CD4-positive, alpha-beta T cell treated with Interleukin-12 subunit alpha and Interleukin-12 subunit beta, for 1 hour (primary cell): ENCODE results near the gene INVS.
"Not testable (repeated sequence)": the region's sequence is repeated elsewhere in the genome, so short reads cannot be mapped to it uniquely, and the experiment has no call there.

Source experiments
- DNase-seq: peaks from one replicate; pipeline ENCODE4 v3.0.0-alpha.2; 2020

The INVS gene

DNA sequence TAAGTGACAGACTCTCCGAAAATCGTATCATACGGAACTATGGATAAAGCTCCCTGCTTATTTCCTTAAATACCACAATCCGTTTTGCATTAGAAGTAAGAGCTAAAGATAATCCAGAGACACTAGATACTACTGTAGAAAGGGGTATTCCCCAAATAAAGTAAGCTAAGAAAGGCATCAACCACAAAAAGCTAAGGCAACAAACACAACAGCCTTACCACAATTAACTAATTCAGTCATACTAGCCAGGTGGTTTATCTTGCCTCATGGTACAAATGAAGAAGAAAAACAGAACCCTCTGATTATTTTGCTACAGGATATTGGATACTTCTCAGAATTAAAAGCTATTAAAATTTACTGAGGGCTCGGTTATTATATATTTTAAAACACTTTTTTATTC lies 14.3 kb upstream of the INVS start:
- peak; percentile 38 for DNase-seq

DNA sequence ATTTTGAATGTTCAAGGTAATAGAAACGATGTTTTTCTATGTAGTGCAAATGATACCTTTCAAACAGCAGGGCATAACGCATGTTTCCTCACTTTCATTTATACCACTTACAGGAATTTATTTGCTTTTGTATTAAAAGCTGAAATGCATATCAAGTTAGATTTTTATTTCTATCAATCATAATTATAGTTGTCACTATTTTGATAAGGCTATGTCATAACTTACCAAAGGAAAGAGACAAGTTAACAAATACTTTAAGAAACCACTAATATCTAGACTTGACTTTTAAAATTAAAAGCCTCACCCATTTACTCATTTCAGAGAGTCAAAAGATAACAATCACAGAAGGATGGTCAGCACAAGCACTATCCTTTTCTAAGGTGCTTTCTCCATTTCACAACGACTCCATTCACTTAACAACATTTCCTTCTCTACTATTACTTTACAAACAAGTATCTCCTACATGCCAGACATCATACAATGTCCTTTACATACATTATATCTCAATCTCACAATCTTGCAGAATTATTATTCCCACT lies 12.9 kb upstream of the INVS start:
- no peak for DNase-seq

DNA sequence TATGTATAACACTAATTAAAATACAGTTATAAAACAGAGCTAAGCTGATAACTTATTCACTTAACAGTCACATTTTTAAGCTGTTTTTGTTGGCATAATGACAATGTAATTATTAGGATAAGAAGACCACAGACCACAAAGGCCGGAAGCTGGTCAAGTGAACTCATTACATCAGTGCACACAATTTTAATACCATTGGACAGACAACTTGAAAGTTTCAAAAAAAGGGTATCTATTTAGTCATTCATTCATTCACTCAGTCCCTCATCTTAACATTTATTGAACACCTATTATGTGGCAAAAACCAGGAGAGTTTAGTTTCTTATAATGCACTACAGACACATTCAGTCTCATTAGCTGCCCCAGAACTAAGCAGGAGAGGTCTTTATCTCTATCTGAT lies 11.8 kb upstream of the INVS start:
- peak; percentile 42 for DNase-seq

- no peak for DNase-seq
Observed at GRCh38 chr9:100088202-100088601, 10.8 kb upstream of the INVS start.

- DNase-seq, result no peak
Observed at GRCh38 chr9:100090880-100091279, 8.2 kb upstream of the INVS start.

- DNase-seq, result no peak
Observed at GRCh38 chr9:100091650-100092049, 7.4 kb upstream of the INVS start.

GRCh38 chr9:100092066-100092465 lies 7.0 kb upstream of the INVS start:
- DNase-seq, result no peak

DNA sequence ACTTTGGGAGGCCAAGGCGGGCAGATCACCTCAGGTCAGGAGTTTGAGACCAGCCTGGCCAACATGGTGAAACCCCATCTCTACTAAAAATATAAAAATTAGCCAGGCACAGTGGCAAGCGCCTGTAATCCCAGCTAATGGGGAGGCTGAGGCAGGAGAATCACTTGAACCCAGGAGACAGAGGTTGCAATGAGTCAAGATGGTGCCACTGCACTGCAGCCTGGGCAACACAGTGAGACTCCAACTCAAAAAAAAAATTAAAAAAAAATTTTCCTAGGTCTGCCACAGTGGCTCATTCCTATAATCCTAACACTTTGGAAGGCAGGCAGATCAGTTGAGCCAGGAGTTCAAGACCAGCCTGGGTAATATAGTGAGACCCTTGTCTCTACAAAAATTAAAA lies 4.6 kb upstream of the INVS start:
- not testable (repeated sequence) for DNase-seq

- DNase-seq, result no peak
Observed at GRCh38 chr9:100096378-100096916, 2.6 kb upstream of the INVS start.

DNA sequence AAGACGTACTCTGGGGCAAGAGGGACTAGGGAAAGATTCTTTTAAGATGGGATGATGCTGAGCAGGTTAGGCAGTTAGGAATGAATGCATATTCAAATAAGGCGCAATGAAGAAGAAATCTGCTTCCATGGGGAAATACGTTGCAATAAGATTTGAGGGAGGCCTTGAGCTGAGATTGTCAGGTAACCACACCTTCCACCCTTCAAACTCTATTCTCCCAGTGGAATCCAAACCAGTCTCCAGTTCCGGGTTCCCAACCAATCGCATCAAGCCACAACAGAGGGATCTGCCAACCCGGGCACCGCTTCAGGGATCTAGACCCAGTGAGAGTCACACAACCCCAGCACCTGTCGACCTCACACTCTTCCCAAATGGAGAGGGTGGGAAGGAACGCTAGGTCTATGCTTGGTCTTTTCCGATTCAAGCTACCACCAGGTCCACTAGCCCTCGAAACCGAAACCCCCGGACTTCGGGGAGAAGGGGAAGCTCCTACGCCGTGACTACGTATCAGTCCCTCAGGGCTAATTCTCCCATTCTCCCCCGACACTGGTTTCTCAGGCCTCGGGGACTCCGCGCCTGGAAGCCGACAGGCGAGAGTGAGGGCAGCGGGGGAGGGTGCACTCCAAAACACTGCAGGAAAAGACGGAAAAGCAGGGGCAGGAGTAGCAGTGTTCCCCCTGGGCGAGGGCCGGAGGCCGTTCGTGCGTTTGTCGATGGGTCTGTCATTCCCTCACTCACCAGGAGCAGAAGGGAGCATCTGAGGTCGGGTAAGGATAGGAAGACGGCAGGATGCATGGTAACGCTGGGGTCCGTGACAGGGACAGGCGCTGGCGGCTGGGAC lies 777 bp upstream of the INVS start:
- DNase-seq, result peak; percentile 34

DNA sequence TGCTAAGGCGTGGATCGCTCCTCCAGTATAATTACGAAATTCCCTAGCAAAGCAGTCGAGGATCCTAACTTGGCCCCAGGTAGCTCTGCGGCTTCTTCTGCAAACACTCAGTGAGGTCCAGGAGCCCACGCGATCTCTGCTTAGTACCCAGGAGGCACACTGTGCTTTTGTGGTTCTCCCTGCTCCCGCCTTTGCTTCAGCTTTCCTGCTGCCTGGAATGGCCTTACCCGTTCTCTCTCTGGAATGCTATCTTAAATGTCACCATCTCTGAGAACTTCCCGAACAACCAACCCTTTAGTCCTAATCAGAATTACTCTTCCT lies 639 bp downstream of the INVS start:
- DNase-seq, result no peak

GRCh38 chr9:100100146-100100667 lies 1.2 kb downstream of the INVS start:
- no peak for DNase-seq

GRCh38 chr9:100101608-100102007 lies 2.6 kb downstream of the INVS start:
- DNase-seq, result no peak

- no peak for DNase-seq
Observed at GRCh38 chr9:100104314-100104713, 5.3 kb downstream of the INVS start.

GRCh38 chr9:100105861-100106260 lies 6.8 kb downstream of the INVS start:
- DNase-seq, result no peak

DNA sequence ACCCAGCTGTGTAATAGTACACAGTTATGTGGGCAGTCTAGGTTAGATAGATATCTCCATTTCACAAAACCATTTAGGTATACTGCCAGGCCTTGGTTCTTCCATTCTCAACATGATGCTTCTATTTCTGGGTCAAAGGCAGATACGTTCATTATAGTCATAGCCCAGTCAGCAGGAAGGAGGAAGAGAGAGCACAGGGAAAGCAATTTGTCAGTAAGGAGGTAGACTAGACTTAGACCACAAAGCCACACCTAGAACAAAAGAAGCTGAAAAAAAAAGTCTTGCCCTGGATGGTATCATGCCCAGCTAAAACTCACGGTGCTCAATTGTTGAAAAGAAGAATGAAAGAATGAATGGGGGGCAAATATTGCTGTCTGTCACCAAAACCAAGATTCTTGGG lies 7.6 kb downstream of the INVS start:
- DNase-seq, result no peak

- DNase-seq, result no peak
Observed at GRCh38 chr9:100108559-100108958, 9.5 kb downstream of the INVS start.

DNA sequence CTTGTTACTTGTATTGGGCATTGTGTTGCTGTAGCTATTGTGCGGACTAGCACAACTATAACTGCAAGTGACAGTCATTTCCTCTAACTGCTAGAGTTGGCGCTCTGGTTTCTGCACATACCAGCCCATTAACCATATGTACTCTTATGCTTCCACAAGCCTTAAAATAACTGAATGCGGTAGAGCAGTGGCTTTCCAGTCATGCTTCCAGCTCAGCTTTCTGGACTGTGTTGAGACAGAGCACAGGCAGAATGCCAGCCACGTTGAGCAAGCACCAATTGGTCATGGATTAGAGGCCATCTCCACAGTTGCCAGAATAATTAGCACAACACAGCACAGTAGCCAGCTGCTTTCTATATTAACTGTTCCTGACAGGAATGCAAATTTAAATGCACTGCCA lies 12.2 kb downstream of the INVS start:
- no peak for DNase-seq

GRCh38 chr9:100112677-100113336 lies 13.8 kb downstream of the INVS start:
- DNase-seq, result no peak

GRCh38 chr9:100117316-100117715 lies 18.3 kb downstream of the INVS start:
- no peak for DNase-seq

DNA sequence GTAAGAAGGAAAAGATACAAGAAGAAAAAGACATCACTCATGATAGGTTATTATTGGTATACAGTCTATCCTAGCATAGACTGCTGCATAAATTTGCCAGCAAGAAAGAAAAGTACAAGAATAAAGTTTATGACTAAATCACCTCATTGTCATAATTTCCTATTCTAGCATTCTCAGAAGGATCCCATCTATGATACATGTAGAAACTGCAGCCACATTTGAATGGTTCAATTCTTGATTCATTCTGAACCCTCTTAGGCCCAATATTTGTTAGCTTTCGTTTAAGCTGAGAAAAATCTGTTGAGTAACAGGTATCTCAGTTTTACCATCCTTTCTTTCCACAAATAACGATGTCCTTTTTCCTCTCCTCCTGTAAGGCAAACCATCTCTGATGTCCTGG lies 21.2 kb downstream of the INVS start:
- no peak for DNase-seq

- no peak for DNase-seq
Observed at GRCh38 chr9:100125236-100125635, 26.2 kb downstream of the INVS start.

GRCh38 chr9:100125910-100126309 lies 26.9 kb downstream of the INVS start:
- DNase-seq, result no peak

- DNase-seq, result no peak
Observed at GRCh38 chr9:100126423-100126822, 27.4 kb downstream of the INVS start.
